Right renal cortex interstitium (tissue), 3 donors: ENCODE results near the gene ZNF280D. TPM values are rescaled to one million over a fixed set of nuclear protein-coding genes. Genes with fewer than 3 reads are reported as not detected.

ENCODE experiments used
- DNase-seq, 3 donors: peaks; one replicate each; pipeline ENCODE4 v3.0.0-alpha.2; 2013; ENCODE audit warnings: low read depth in 3 of 3, low spot score in 2 of 3
- polyA plus RNA-seq, 3 donors: library from polyadenylated mRNA; unstranded; fragments of 120-200 nt; gene quantifications; one replicate each; pipeline ENCODE4 v1.2.1, GENCODE V29; 2013; ENCODE audit not compliant: insufficient read length in 3 of 3

Gene ZNF280D
- polyA plus RNA-seq, 3 donors, result 43.7 to 46.8 (median 44.5) TPM

DNA sequence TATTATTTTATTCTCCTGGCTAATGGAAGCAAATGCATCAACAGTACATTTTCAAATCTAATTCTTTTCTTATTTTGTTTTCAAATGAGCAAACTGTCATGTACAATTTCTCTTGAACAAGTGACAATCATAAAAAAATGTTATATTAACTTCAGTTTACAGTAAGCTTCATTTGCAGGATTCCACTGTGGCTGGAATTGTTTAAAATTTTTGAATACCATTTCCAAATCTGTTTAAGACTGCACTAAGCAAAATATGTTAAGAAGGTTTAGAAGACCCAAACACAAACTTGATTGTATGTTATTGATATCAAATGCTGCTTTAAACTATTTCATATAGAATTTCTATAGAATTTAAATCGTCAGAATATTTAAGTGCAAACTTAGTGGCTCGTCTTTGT is 92.8 kb downstream of the ZNF280D start:
- no peak for DNase-seq

DNA sequence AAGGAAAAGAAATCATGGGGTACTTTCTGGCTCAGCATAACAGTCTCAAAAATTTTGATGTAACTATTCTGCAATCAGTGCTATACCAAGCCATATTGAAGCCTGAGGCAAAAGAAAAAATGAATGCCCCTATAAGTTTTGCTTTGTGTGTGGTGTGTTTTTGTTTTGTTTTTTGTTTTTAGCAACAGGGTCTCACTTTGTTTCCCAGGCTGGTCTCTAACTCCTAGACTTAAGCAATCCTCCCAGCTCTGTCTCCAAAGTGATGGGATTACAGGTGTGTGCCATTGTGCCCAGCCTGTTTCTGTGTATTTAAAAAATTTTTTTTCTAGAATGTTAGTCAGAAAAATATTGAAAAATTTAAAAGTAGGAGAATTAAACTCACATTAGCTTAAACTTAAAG is 93.2 kb downstream of the ZNF280D start:
- DNase-seq, result no peak

GRCh38 chr15:56639631-56640030 is 93.7 kb downstream of the ZNF280D start:
- DNase-seq, result no peak

- no peak for DNase-seq
Observed at GRCh38 chr15:56631765-56632164, 101.5 kb downstream of the ZNF280D start.

DNA sequence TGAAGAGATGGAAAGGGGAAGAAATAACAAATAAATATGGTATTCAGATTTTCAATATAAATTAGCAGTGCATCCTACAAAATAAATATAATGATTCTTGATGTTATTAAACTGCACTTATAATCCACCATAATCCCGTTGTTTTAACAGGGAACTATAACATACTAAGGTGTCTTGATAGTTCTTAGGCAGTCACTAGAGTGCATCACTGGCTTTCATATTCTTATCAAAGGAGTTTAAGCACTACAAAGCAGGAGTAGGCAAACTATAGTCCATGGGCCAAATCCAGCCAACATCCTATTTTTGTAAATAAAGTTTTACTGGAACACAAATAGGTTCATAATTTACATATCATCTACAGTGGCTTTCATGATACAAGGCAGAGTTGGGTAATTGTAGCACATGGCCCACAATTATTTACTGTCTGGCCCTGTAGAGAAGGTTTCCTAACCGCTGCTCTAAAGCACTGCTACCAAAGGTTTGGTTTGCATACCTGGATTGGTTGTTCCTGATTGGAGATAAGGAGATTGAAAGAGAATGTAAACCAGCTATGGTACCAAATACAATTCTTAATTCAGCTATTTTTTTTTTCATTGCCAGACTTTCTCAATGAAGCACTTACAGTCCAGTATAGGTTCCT is 104.3 kb downstream of the ZNF280D start:
- no peak for DNase-seq

GRCh38 chr15:56619887-56620286 is 113.4 kb downstream of the ZNF280D start:
- DNase-seq, result no peak

- DNase-seq, result no peak
Observed at GRCh38 chr15:56617628-56618027, 115.7 kb downstream of the ZNF280D start.

- DNase-seq, result no peak
Observed at GRCh38 chr15:56616551-56616950, 116.8 kb downstream of the ZNF280D start.

- DNase-seq, result no peak
Observed at GRCh38 chr15:56613811-56614210, 119.5 kb downstream of the ZNF280D start.

DNA sequence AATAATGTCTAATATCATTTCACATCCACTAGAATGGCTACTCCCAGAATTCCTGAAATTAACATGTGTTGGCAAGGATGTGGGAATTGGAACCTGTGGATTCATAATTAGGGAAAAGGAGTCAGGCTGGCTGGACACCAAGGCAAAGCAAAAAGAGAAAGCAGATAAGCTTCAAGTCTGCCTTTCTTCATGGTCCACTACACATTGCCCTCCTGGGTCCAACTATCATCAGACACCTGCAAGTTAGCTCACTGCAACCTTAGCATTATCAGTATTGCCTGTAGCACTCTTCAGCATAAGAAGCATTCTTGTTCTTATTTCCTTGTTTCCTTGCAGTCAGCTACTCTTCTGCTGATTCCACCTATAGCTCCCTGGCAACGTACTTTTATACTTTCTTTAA is 124.3 kb downstream of the ZNF280D start:
- no peak for DNase-seq

DNA sequence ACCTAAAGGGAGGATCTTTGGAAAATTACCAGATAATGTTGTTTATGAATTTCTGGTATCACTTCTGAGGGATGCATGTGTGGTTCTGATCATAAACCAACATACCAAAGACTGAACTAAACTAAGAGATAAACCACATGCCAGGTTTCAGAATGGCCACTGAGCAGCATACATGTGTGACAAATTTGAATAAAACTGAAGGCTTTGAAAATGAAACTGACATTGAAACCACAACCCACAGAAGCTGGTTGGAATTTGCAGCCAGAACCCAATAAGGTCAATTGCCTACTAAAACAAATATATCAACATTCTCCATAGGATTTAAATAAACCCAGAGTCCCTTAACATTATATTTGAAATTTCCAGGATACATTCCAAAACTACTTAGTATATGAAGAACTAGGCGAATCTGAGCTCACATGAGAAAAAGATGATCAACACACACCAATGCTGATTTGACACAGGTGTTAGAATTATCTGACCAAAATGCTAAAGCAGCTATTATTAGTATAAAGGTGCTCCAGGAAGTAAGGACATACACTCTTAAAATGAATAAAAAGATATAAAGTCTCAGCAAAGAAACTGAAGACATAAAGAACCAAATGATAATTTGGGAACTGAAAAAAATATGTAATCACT is 125.0 kb downstream of the ZNF280D start:
- no peak for DNase-seq

DNA sequence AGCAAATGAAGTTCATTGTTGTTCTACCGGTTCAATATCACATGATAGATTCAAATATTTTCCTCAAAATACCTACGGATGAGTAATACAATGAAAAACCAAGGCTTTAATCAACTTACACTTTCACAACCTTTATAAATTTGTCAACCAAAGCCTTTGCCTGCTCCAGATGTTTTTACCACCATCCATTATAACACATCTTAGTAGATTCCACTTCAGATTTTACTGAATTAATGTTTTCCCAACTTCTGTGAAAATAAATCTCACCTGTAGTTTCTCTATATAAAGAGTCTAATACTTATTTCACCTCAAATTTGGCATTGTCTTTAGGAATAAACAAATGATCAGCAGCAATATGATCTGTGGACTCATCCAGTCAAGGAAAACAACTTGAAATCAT is 131.1 kb downstream of the ZNF280D start:
- no peak for DNase-seq

- DNase-seq, result no peak
Observed at GRCh38 chr15:56600380-56600779, 132.9 kb downstream of the ZNF280D start.

DNA sequence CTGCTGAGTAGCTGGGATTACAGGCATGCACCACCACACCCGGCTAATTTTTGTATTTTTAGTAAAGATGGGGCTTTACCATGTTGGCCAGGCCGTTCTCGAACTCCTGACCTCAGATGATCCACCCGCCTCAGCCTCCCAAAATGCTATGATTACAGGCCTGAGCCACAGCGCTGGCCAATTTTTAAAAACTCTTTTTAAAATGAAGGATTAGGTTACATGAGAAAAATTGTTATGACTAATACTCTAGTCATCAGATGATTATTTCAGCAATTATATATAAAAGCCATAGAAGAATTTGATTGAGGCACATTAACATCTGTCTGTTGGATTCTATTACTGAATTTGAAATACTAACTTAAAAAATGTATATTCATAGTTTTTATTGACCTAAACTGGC is 134.3 kb downstream of the ZNF280D start:
- DNase-seq, result no peak

DNA sequence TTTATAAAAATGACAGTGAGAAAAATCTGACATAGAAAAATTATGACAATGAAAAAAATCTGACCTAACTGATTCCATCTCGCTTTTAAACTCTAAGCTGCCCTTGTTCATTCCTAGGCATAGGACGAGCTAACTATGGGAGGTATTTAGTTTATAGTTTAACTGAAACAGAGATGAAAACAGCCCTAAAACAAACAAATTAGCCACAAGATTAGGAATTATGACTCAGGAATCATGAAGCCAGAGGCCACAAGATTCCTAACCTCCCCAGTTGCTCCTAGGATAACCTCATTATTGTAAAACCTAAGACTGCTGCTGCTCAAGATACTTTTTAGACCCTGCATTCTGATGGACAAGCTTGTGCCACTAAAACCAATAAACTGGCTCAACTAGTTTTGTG is 145.6 kb downstream of the ZNF280D start:
- no peak for DNase-seq

- DNase-seq, result no peak
Observed at GRCh38 chr15:56586206-56586605, 147.1 kb downstream of the ZNF280D start.

DNA sequence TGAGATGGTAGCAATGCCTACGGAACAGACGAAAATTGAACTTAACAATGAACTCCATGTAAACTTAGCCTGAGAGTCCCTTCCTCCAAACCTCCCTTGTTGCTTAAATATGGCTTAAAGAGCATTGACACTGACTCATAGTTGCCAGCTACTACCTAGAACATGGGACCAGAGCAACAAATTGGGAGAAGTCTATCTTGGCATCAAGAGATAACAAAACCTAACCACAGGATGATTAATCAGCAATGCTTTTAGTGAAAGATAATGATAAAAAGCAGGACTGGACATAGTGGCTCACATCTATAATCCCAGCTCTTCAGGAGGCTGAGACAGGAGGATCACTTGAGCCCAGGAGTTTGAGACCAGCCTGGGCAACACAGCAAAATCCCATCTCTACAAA is 150.5 kb downstream of the ZNF280D start:
- DNase-seq, result no peak

Other genes starting within 250 kb of the ZNF280D start
- gene TCF12, start 185.1 kb upstream of the ZNF280D start, polyA plus RNA-seq, result 100 to 1,000 TPM; 183 to 198 (median 198) TPM